Ishikawa (cell line): ENCODE results near the gene KCNQ1OT1.

Experiments used
- CEBPB ChIP-seq: IDR thresholded peaks from 2 replicates; pipeline ENCODE4 v1.6.1; 2012
- CREB1 ChIP-seq: IDR thresholded peaks from 2 replicates; pipeline ENCODE4 v1.6.1; 2012; ENCODE audit warnings: low read depth
- EP300 ChIP-seq: IDR thresholded peaks from 2 replicates; pipeline ENCODE4 v1.6.1; 2012; ENCODE audit warnings: borderline replicate concordance
- NFIC ChIP-seq: IDR thresholded peaks from 2 replicates; pipeline ENCODE4 v1.6.1; 2012
- TAF1 ChIP-seq: IDR thresholded peaks from 2 replicates; pipeline ENCODE4 v1.6.1; 2012; ENCODE audit warnings: low read depth, mild to moderate bottlenecking
- TCF12 ChIP-seq: IDR thresholded peaks from 2 replicates; pipeline ENCODE4 v1.6.1; 2012; ENCODE audit warnings: low read depth
- TEAD4 ChIP-seq: IDR thresholded peaks from 2 replicates; pipeline ENCODE4 v1.6.1; 2012
- TF ChIP-seq, protein P1 (sequence below): IDR thresholded peaks from 2 replicates; pipeline ENCODE4 v1.6.1; 2012
- TF ChIP-seq, protein P2 (sequence below): IDR thresholded peaks from 2 replicates; pipeline ENCODE4 v1.6.1; 2012
- TF ChIP-seq, protein P3 (sequence below): IDR thresholded peaks from 2 replicates; pipeline ENCODE4 v1.6.1; 2012; ENCODE audit warnings: low read depth, mild to moderate bottlenecking

DNA sequence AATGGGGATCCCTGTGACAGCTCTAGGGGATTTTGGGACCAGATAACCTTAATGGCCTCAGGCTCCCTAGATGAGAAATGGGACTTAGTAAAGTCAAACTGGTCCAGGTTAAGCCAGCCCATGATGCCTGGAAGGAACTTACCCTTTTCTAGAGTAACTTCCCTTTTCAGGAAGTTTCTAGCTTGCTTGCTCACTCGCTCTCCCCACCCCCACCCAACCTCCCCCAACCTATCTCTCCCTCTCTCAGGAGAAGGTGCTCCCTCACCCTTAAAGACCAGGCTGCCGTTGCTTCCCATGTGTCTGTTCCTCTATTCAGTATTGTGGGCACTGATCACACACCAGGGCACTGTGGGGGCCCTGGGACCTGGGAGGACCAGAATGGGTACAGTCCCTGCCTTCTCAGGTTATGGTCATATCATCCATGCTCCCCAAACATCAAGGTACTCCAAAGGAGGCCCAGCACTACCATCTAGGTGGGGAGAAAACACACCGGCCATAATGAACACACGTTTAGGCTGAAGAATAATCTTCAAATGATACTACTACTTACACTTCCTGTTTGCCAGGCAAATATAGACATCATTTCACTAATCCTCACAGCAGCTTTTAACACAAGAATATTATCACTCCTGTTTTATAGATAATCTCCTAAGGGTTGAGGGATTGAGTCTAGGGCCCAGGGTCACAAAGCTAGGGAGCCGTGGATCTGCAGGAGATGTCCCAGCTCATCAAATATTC lies 18.2 kb downstream of the KCNQ1OT1 start:
- TF ChIP-seq TAF1, result no peak
- TF ChIP-seq CREB1, result no peak
- no peak for TF ChIP-seq NFIC
- TF ChIP-seq EP300, result no peak
- TF ChIP-seq TEAD4, result no peak
- TF ChIP-seq, protein P1, sequence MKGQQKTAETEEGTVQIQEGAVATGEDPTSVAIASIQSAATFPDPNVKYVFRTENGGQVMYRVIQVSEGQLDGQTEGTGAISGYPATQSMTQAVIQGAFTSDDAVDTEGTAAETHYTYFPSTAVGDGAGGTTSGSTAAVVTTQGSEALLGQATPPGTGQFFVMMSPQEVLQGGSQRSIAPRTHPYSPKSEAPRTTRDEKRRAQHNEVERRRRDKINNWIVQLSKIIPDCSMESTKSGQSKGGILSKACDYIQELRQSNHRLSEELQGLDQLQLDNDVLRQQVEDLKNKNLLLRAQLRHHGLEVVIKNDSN, result no peak
- TF ChIP-seq, protein P2, sequence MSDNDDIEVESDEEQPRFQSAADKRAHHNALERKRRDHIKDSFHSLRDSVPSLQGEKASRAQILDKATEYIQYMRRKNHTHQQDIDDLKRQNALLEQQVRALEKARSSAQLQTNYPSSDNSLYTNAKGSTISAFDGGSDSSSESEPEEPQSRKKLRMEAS, result no peak
- TF ChIP-seq, protein P3, sequence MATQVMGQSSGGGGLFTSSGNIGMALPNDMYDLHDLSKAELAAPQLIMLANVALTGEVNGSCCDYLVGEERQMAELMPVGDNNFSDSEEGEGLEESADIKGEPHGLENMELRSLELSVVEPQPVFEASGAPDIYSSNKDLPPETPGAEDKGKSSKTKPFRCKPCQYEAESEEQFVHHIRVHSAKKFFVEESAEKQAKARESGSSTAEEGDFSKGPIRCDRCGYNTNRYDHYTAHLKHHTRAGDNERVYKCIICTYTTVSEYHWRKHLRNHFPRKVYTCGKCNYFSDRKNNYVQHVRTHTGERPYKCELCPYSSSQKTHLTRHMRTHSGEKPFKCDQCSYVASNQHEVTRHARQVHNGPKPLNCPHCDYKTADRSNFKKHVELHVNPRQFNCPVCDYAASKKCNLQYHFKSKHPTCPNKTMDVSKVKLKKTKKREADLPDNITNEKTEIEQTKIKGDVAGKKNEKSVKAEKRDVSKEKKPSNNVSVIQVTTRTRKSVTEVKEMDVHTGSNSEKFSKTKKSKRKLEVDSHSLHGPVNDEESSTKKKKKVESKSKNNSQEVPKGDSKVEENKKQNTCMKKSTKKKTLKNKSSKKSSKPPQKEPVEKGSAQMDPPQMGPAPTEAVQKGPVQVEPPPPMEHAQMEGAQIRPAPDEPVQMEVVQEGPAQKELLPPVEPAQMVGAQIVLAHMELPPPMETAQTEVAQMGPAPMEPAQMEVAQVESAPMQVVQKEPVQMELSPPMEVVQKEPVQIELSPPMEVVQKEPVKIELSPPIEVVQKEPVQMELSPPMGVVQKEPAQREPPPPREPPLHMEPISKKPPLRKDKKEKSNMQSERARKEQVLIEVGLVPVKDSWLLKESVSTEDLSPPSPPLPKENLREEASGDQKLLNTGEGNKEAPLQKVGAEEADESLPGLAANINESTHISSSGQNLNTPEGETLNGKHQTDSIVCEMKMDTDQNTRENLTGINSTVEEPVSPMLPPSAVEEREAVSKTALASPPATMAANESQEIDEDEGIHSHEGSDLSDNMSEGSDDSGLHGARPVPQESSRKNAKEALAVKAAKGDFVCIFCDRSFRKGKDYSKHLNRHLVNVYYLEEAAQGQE, result no peak
- no peak for TF ChIP-seq CEBPB
- TF ChIP-seq TCF12, result no peak
